Measurements from ENCODE around the gene CSNK1G2. TPM values are rescaled to one million over a fixed set of nuclear protein-coding genes. Genes with fewer than 3 reads are reported as not detected.

The CSNK1G2 gene
- 124 TPM for polyA plus RNA-seq (2013, experiment 1 of 2)
- polyA plus RNA-seq (2013, experiment 2 of 2): 120 TPM

- Histone ChIP-seq H3K18ac (ENCODE audit: low read length) (peak within 1 kb of the TSS; percentile 65), H3K27ac (ENCODE audit: low read depth, low read length) (peak within 1 kb of the TSS; percentile 96), H2AK5ac (ENCODE audit: low read length) (no peak within 1 kb of the TSS), H3K56ac (ENCODE audit: low read length) (peak within 1 kb of the TSS; percentile 99), H2BK5ac (ENCODE audit: low read length) (peak within 1 kb of the TSS; percentile 87), H3K79me1 (ENCODE audit: low read length) (peaks cover 4% of the 10 kb centered on the region), H4K5ac (ENCODE audit: low read length) (no peak within 1 kb of the TSS), H3K4me2 (ENCODE audit: low read length) (peak within 1 kb of the TSS; percentile 79), H3K36me3 (ENCODE audit: control insufficient read depth, insufficient read depth, low read length) (no peaks in the 10 kb centered on the region), H3K79me2 (ENCODE audit: control insufficient read depth, insufficient read depth, low read length) (peaks cover 41% of the 10 kb centered on the region), H4K8ac (ENCODE audit: low read depth, low read length) (no peak within 1 kb of the TSS), H3K23ac (ENCODE audit: low read length) (peak within 1 kb of the TSS; percentile 97), H2BK120ac (ENCODE audit: low read depth, low read length) (peak within 1 kb of the TSS; percentile 5), H3K4me3 (ENCODE audit: low read length) (peak within 1 kb of the TSS; percentile 99), H2BK15ac (replicated peaks; ENCODE audit: low read depth) (no peak within 1 kb of the TSS), H3K4ac (ENCODE audit: low read depth, low read length) (peak within 1 kb of the TSS; percentile 96), H3K27me3 (ENCODE audit: insufficient read depth, low read length, poor library complexity) (no peaks in the 10 kb centered on the region), H3K9ac (ENCODE audit: low read length) (peak within 1 kb of the TSS; percentile 99), H3K4me1 (ENCODE audit: control insufficient read depth, low read depth, low read length) (peaks cover 4% of the 10 kb centered on the region)
- no CpG with 5 or more reads among the region's 97 CpGs for WGBS (ENCODE audit: extremely low coverage, insufficient coverage, low lambda C conversion rate)
- DNase-seq: no peak
Measured at GRCh38 chr19:1941146-1942077, at the start of gene CSNK1G2. Gene CSNK1G2 (plus strand): TSS chr19:1941172. CDS start chr19:1969773, 28,601 bp downstream.

- Histone ChIP-seq H2BK120ac (ENCODE audit: low read depth, low read length) (no peak overlapping the region), H3K56ac (ENCODE audit: low read length) (no peak overlapping the region), H3K4me3 (ENCODE audit: low read length) (no peak overlapping the region), H2BK15ac (replicated peaks; ENCODE audit: low read depth) (no peak overlapping the region), H3K23ac (ENCODE audit: low read length) (no peak overlapping the region), H3K27me3 (ENCODE audit: insufficient read depth, low read length, poor library complexity) (no peaks in the 10 kb centered on the region), H3K9ac (ENCODE audit: low read length) (no peak overlapping the region), H3K79me2 (ENCODE audit: control insufficient read depth, insufficient read depth, low read length) (no peaks in the 10 kb centered on the region), H3K18ac (ENCODE audit: low read length) (no peak overlapping the region), H3K79me1 (ENCODE audit: low read length) (no peaks in the 10 kb centered on the region), H4K5ac (ENCODE audit: low read length) (no peak overlapping the region), H2AK5ac (ENCODE audit: low read length) (no peak overlapping the region), H3K4me1 (ENCODE audit: control insufficient read depth, low read depth, low read length) (no peaks in the 10 kb centered on the region), H3K27ac (ENCODE audit: low read depth, low read length) (no peak overlapping the region), H3K36me3 (ENCODE audit: control insufficient read depth, insufficient read depth, low read length) (no peaks in the 10 kb centered on the region), H3K4ac (ENCODE audit: low read depth, low read length) (no peak overlapping the region), H2BK5ac (ENCODE audit: low read length) (no peak overlapping the region), H3K4me2 (ENCODE audit: low read length) (no peak overlapping the region), H4K8ac (ENCODE audit: low read depth, low read length) (no peak overlapping the region)
- DNase-seq: peak; percentile 60
- WGBS (ENCODE audit: extremely low coverage, insufficient coverage, low lambda C conversion rate): no CpG with 5 or more reads among the region's 17 CpGs
Measured at GRCh38 chr19:1893791-1894190, 47.2 kb upstream of the CSNK1G2 start.

GRCh38 chr19:1896508-1896907 is 44.5 kb upstream of the CSNK1G2 start:
- no peak for DNase-seq
- WGBS (ENCODE audit: extremely low coverage, insufficient coverage, low lambda C conversion rate): no CpG with 5 or more reads among the region's 13 CpGs
- H2AK5ac ChIP-seq (ENCODE audit: low read length): no peak overlapping the region

GRCh38 chr19:1901940-1902404 is 39.0 kb upstream of the CSNK1G2 start:
- no peak overlapping the region for H3K18ac ChIP-seq (ENCODE audit: low read length)
- no peaks in the 10 kb centered on the region for H3K4me1 ChIP-seq (ENCODE audit: control insufficient read depth, low read depth, low read length)
- H3K4ac ChIP-seq (ENCODE audit: low read depth, low read length): no peak overlapping the region
- H3K27me3 ChIP-seq (ENCODE audit: insufficient read depth, low read length, poor library complexity): no peaks in the 10 kb centered on the region
- peaks cover 8% of the 10 kb centered on the region for H3K79me2 ChIP-seq (ENCODE audit: control insufficient read depth, insufficient read depth, low read length)
- peaks cover 4% of the 10 kb centered on the region for H3K79me1 ChIP-seq (ENCODE audit: low read length)
- H2BK15ac ChIP-seq (replicated peaks; ENCODE audit: low read depth): no peak overlapping the region
- H3K56ac ChIP-seq (ENCODE audit: low read length): no peak overlapping the region
- H4K5ac ChIP-seq (ENCODE audit: low read length): no peak overlapping the region
- H3K4me2 ChIP-seq (ENCODE audit: low read length): no peak overlapping the region
- no peak overlapping the region for H3K27ac ChIP-seq (ENCODE audit: low read depth, low read length)
- no peak overlapping the region for H2BK120ac ChIP-seq (ENCODE audit: low read depth, low read length)
- no peak overlapping the region for H3K9ac ChIP-seq (ENCODE audit: low read length)
- no peak for DNase-seq
- WGBS (ENCODE audit: extremely low coverage, insufficient coverage, low lambda C conversion rate): no CpG with 5 or more reads among the region's 16 CpGs
- no peak overlapping the region for H4K8ac ChIP-seq (ENCODE audit: low read depth, low read length)
- H3K23ac ChIP-seq (ENCODE audit: low read length): no peak overlapping the region
- no peaks in the 10 kb centered on the region for H3K36me3 ChIP-seq (ENCODE audit: control insufficient read depth, insufficient read depth, low read length)
- no peak overlapping the region for H2AK5ac ChIP-seq (ENCODE audit: low read length)
- no peak overlapping the region for H3K4me3 ChIP-seq (ENCODE audit: low read length)
- no peak overlapping the region for H2BK5ac ChIP-seq (ENCODE audit: low read length)

More at GRCh38 chr19:1896508-1896907, 44.5 kb upstream of the CSNK1G2 start:
- no peak overlapping the region for H2BK15ac ChIP-seq (replicated peaks; ENCODE audit: low read depth)
- no peaks in the 10 kb centered on the region for H3K79me2 ChIP-seq (ENCODE audit: control insufficient read depth, insufficient read depth, low read length)
- no peak overlapping the region for H3K4me2 ChIP-seq (ENCODE audit: low read length)
- no peak overlapping the region for H4K5ac ChIP-seq (ENCODE audit: low read length)
- no peaks in the 10 kb centered on the region for H3K36me3 ChIP-seq (ENCODE audit: control insufficient read depth, insufficient read depth, low read length)
- H2BK5ac ChIP-seq (ENCODE audit: low read length): no peak overlapping the region
- no peak overlapping the region for H3K9ac ChIP-seq (ENCODE audit: low read length)
- H3K23ac ChIP-seq (ENCODE audit: low read length): no peak overlapping the region
- H3K4me1 ChIP-seq (ENCODE audit: control insufficient read depth, low read depth, low read length): no peaks in the 10 kb centered on the region
- H3K27me3 ChIP-seq (ENCODE audit: insufficient read depth, low read length, poor library complexity): no peaks in the 10 kb centered on the region
- H4K8ac ChIP-seq (ENCODE audit: low read depth, low read length): no peak overlapping the region
- no peak overlapping the region for H3K56ac ChIP-seq (ENCODE audit: low read length)
- no peak overlapping the region for H2BK120ac ChIP-seq (ENCODE audit: low read depth, low read length)
- H3K79me1 ChIP-seq (ENCODE audit: low read length): no peaks in the 10 kb centered on the region
- H3K4ac ChIP-seq (ENCODE audit: low read depth, low read length): no peak overlapping the region
- H3K27ac ChIP-seq (ENCODE audit: low read depth, low read length): no peak overlapping the region
- no peak overlapping the region for H3K18ac ChIP-seq (ENCODE audit: low read length)
- no peak overlapping the region for H3K4me3 ChIP-seq (ENCODE audit: low read length)

GRCh38 chr19:1902923-1903322 is 38.0 kb upstream of the CSNK1G2 start:
- H3K36me3 ChIP-seq (ENCODE audit: control insufficient read depth, insufficient read depth, low read length): no peaks in the 10 kb centered on the region
- peaks cover 17% of the 10 kb centered on the region for H3K79me2 ChIP-seq (ENCODE audit: control insufficient read depth, insufficient read depth, low read length)
- H4K8ac ChIP-seq (ENCODE audit: low read depth, low read length): no peak overlapping the region
- peaks cover 4% of the 10 kb centered on the region for H3K79me1 ChIP-seq (ENCODE audit: low read length)
- no peak overlapping the region for H2BK15ac ChIP-seq (replicated peaks; ENCODE audit: low read depth)
- WGBS (ENCODE audit: extremely low coverage, insufficient coverage, low lambda C conversion rate): no CpG with 5 or more reads among the region's 6 CpGs
- H3K27me3 ChIP-seq (ENCODE audit: insufficient read depth, low read length, poor library complexity): no peaks in the 10 kb centered on the region
- no peak overlapping the region for H3K4me3 ChIP-seq (ENCODE audit: low read length)
- no peak overlapping the region for H3K4me2 ChIP-seq (ENCODE audit: low read length)
- no peak overlapping the region for H4K5ac ChIP-seq (ENCODE audit: low read length)
- H3K23ac ChIP-seq (ENCODE audit: low read length): no peak overlapping the region
- H3K18ac ChIP-seq (ENCODE audit: low read length): no peak overlapping the region
- no peak overlapping the region for H2BK5ac ChIP-seq (ENCODE audit: low read length)
- no peaks in the 10 kb centered on the region for H3K4me1 ChIP-seq (ENCODE audit: control insufficient read depth, low read depth, low read length)
- DNase-seq: no peak
- H3K4ac ChIP-seq (ENCODE audit: low read depth, low read length): no peak overlapping the region
- no peak overlapping the region for H3K56ac ChIP-seq (ENCODE audit: low read length)
- no peak overlapping the region for H2AK5ac ChIP-seq (ENCODE audit: low read length)
- no peak overlapping the region for H2BK120ac ChIP-seq (ENCODE audit: low read depth, low read length)
- H3K27ac ChIP-seq (ENCODE audit: low read depth, low read length): no peak overlapping the region
- no peak overlapping the region for H3K9ac ChIP-seq (ENCODE audit: low read length)
